Stimulated activated CD8-positive, alpha-beta memory T cell treated with anti-CD3 and anti-CD28 coated beads, Interleukin-15, amount 100 ng/mL, for 4 hours (primary cell): ENCODE results near the gene AK5.

ENCODE experiments used
- DNase-seq, 2 donors: peaks; one replicate each; pipeline ENCODE4 v3.0.0-alpha.2; 2020; ENCODE audit warnings: low read depth in 2 of 2

AK5 gene

DNA sequence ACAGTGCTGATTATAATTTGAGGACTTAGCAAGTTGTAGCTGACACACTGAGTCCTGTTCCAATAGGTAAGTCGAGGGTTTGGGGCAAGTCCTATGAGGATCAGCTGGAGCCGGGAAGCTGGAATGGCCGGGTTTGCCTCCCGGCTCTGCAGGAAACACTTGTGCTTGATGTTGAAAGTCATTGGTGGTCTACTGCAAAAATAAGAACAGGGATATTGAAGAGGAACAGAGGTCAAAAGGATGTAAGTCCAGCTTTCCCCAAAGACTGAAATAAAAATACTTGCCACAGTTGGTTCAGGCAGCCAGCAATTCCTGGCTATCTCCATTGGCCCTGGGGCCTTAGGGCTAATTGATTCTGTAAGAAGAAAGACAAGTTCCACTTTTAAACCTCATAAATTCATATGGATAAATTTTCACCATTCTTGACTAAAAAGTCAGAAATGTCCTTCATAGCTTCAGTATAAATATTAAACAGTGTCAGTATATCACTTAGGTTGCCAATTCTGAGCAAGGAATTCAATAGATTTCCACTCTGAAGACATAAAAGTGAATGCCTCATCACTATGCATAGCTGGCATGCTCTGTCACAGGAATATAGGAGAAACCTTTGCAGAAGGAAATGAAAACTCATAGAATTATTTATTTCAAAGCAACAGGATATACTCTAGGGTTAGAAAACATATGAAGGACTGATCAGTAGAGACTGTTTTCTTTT lies 165.2 kb downstream of the AK5 start:
- no peak for DNase-seq

DNA sequence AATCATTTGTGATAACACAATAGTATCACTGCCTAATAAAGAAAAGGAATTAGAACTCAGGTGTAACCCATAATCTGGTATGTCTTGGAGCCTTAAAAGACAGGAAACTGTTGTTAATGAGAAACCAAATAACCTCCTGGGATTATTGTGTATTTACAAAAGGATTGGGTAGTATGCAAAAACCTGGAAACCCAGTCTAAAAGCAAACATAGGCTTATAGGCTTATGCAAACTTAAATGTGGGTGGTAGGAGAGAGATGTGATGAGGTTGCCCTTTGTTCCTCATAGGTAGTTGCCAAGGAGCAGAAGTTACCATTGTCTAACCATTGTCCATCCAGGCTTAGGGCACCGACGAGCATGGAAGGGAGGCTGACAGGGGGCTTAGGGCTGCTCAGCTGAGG lies 165.8 kb downstream of the AK5 start:
- DNase-seq: no peak

DNA sequence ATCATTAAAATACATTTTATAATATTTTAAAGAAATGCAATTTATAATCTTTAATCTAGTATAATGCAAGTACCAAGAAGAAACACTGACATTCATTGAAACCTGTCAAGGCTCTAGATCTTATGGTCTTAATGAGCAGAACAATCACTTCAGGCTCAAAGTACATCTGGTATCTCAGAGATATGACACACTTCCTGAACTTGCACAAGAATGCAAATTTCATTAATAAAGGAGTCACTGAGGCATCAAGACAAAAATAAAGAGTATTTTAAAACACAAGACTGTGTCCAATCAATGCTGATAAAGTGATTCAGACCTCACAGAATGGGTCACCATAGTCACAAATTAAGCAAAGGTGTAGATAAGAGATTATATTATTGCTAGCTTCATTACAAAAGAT lies 178.1 kb downstream of the AK5 start:
- no peak for DNase-seq

DNA sequence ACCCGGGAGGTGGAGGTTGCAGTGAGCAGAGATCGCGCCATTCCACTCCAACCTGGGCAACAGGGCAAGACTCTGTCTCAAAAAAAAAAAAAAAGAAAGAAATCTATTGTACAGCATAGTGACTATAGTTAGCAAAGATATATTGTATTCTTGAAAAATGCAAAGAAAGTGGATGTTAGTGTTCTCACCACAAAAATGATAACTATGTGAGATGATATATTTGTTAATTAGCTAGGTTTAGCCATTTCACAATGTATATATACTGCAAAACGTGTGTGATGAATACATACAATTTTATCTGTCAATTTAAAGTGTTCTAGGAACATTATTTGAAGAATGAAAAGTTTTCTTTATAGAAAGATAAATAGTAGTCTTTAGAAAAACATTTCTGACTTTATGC lies 179.9 kb downstream of the AK5 start:
- no peak for DNase-seq

- no peak for DNase-seq
Observed at GRCh38 chr1:77463216-77463615, 181.4 kb downstream of the AK5 start.

- DNase-seq: no peak
Observed at GRCh38 chr1:77465139-77465538, 183.3 kb downstream of the AK5 start.

- DNase-seq: no peak
Observed at GRCh38 chr1:77465922-77466321, 184.1 kb downstream of the AK5 start.

- no peak for DNase-seq
Observed at GRCh38 chr1:77467021-77467595, 185.3 kb downstream of the AK5 start.

DNA sequence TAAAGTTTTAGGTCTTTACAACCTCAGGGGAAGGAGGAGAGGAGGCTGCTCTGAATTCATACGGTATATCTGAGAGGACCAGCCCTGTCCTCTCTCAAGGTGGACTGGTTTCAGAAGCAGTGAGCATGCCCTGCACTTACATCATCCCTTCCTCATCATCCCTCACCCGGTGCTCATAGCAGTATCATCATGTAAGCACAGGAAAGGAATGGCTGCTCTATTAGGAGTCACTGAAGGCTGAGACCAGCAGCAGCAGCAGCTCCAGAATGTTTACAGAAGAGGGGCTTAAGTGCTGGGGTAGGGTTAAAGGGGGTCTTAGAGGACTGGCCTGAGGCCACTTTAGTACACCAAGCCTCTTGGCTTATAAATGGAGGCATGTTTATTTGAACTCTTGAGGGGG lies 185.9 kb downstream of the AK5 start:
- DNase-seq: no peak

- DNase-seq: no peak
Observed at GRCh38 chr1:77468257-77468948, 186.6 kb downstream of the AK5 start.

DNA sequence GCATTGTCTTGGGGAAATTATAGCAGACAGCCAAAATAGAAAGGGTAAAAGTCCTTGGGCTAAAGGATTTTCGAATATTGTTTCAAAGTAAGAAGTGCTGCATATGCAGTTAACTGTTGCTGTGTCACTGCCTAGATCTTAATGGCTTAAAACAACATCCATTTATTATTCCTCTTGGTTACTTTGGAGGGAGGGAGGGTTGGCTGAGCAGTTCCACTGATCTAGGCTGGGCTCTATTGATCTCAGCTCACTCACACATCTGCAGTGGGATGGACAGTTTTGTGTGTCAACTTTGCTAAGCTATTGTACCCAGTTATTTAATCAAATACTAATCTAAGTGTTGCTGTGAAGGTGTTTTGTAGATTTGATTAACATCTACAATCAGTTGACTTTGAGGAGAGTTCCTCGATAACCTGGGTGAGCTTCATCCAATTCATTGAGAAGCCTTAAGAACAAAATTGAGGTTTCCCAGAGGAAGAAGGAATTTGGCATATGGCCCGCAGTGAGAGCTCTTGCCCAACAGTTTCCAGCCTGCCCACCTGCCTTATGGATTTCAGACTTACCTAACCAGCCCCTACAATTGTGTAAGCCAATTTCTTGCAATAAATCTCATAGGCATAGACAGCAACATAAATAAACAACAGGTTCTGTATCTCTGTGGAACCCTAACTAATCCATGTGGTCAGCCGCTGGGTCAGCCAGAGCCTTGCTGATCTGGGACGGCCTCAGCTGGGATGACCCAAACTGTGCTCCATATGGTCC lies 187.3 kb downstream of the AK5 start:
- DNase-seq: no peak

DNA sequence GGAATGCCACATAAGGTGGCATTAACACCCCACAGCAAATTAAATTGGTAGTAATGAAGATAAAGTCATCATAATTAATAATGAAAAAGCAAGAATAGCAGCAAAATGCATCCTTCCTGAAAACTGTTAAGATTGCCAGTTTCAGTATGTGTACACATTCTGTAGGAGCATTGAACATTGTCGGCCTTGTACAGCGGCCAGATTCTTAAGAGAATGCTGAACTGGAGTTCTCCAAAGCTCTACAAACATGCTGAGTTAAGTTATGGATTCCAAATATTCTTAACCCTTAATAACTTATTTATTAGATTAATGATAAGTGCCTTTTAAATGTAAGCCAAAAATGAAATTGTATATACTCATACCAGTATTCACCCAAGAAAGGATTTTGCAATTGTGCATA lies 189.9 kb downstream of the AK5 start:
- no peak for DNase-seq

DNA sequence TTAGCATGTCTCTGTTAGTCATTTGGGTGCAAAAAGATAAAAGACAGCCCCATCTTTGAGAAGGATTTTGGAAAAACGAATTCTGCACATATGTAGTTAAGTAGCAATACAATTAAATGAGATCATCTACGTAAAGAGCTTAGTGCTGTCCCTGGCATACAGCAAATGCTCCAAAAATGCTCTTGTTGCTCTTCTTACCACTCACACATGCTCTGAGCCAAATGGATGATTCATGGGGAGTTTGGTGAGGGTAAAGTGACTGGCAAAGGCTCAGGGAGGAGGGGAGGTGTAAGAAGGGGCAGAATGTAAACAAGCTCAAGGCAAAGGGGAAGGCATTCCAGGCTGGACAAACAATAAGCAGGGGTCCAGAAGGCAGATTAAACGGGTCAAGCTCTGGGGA lies 191.9 kb downstream of the AK5 start:
- DNase-seq: no peak

- no peak for DNase-seq
Observed at GRCh38 chr1:77475641-77476040, 193.8 kb downstream of the AK5 start.

- no peak for DNase-seq
Observed at GRCh38 chr1:77476475-77476874, 194.7 kb downstream of the AK5 start.

- no peak for DNase-seq
Observed at GRCh38 chr1:77484334-77484733, 202.5 kb downstream of the AK5 start.

DNA sequence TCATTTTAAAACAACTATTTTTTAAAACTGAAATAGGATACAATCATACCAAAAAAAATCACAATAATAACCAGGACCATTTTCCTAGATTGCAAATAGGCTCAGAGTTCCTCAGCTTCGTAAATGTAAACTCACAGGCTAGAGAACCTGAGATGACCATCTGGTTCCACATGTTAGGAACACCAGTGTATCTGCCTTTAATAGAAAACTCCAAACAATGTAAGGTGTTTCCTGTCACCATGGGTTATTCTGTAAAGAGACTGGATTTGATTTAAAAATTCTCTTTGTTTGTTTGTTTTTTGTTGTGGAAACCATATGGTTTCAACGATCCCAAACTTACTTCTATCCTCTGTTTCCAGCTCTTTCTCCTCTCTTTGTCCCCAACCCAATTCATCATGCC lies 203.1 kb downstream of the AK5 start:
- DNase-seq: no peak

- DNase-seq: no peak
Observed at GRCh38 chr1:77487631-77488030, 205.8 kb downstream of the AK5 start.

DNA sequence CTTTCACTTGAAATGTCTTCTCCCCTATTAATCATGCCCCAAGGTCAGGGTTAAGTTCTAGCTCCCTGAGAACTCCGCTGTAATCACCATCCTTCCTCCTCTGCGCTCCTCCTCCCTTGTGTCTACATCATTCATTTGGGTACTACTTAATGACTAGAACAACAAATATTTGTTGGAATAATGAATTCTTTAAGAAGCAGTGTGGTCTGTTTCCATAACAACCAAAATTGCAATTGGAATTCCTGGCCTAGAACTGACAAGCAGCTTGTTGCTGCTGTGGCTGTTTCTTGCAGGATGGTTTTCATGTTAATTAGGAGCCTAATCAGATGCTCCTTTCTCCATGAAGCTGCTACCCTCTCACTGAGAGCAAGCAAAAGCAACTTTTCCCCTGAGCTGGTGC lies 208.1 kb downstream of the AK5 start:
- no peak for DNase-seq

DNA sequence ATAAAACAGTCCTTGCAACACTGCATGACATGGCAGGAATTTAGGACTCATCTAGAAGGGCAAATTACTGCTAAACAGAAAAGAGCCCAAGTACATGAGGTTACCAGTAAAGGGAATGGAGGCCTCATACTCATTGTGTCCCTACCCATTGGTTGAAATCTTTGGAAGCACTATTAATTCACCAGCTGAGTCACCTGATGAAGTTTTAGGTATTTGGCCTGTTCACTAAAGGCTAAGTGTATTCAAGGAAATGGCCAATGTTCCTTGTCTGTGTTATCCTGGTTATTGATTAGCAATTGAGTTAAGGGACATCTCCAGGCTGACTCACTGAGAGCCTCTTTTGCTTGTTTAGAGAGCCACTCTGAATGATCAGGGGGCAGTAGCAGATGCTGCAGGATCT lies 212.2 kb downstream of the AK5 start:
- DNase-seq: no peak

DNA sequence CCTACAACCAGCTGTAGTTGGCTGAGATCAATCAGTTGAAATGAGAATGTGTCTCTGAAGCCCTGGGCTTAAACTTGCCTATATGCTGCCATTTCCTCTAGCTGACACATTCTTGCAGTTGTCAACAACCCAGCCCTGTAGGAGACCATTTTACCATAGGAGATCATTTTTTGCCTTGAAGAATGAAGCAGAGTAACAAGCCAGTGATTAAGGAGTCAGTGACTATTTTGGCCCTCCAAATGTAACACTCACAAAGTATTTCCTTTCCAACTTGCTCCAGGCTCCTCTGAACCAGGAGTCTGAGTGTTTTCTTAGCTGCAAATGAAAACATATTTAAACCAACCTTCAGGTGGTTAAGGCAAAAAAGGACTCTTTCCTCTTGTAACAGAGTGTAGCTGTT lies 217.1 kb downstream of the AK5 start:
- DNase-seq: no peak

DNA sequence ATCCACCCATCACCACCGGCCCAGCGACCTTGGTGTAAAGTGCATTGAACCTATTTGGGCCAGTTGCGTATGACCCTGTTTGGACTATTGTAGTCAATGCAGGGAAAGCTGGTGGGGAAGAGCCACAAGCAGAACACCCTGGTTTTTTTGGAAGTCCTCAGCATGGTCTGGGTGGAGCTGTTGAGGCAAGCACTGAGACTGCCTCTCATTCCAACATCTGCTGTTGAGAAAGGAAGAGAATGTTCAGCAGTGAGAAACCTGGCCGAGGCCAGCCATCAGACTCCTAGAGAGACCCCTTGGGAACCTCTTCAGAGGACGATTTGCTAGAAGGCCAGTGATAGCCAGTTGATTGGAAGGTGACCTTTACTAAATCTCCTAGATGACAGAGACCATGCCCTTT lies 217.6 kb downstream of the AK5 start:
- no peak for DNase-seq

DNA sequence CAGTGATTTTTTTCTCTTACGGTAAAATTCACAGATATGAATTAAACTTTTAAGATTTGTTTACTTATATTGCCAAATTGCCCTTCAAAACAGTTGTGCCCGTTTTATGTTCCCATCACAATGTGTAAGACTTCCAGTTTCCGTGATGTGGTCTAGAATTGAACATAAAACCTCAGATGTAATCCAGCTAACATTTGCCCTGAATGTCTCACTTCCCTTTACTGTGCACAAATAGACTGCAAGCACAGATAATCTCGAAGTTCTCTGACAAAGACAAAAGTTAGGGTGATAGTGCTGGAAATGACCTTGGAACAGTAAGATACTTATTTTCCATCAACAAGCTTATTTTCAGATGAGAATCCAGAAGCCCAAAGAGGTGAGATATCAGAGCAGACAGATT lies 223.2 kb downstream of the AK5 start:
- DNase-seq: no peak
